Stimulated activated CD4-positive, alpha-beta T cell treated with anti-CD3 and anti-CD28 coated beads, Interleukin-4, amount 100 ng/mL, for 1 hour (primary cell): Measurements from ENCODE around the gene ANKRD65.
A peak's percentile ranks its signal among the peaks of the same experiment; 100 is the strongest.
"Not testable (repeated sequence)": the region's sequence is repeated elsewhere in the genome, so short reads cannot be mapped to it uniquely, and the experiment has no call there.

Experiments used
- DNase-seq: peaks from one replicate; pipeline ENCODE4 v3.0.0-alpha.2; 2020

The ANKRD65 gene

GRCh38 chr1:1393428-1393827 lies 27.6 kb downstream of the ANKRD65 start:
- no peak for DNase-seq

- DNase-seq, result no peak
These were observed 28.1 kb downstream of the ANKRD65 start for GRCh38 chr1:1393014-1393413.

- DNase-seq, result no peak
These were observed 29.9 kb downstream of the ANKRD65 start for GRCh38 chr1:1391225-1391624.

GRCh38 chr1:1390675-1391074 lies 30.4 kb downstream of the ANKRD65 start:
- DNase-seq, result no peak

- no peak for DNase-seq
These were observed 33.0 kb downstream of the ANKRD65 start for GRCh38 chr1:1388078-1388472.

- no peak for DNase-seq
These were observed 33.7 kb downstream of the ANKRD65 start for GRCh38 chr1:1387098-1388077.

GRCh38 chr1:1385931-1386330 lies 35.1 kb downstream of the ANKRD65 start:
- DNase-seq, result no peak

- not testable (repeated sequence) for DNase-seq
These were observed 35.7 kb downstream of the ANKRD65 start for GRCh38 chr1:1385339-1385738.

- no peak for DNase-seq
These were observed 39.8 kb downstream of the ANKRD65 start for GRCh38 chr1:1381294-1381693.

- no peak for DNase-seq
These were observed 40.2 kb downstream of the ANKRD65 start for GRCh38 chr1:1380860-1381259.

GRCh38 chr1:1377540-1378205 lies 43.4 kb downstream of the ANKRD65 start:
- DNase-seq, result no peak

GRCh38 chr1:1376551-1377226 lies 44.4 kb downstream of the ANKRD65 start:
- no peak for DNase-seq

GRCh38 chr1:1374929-1375662 lies 46.0 kb downstream of the ANKRD65 start, which contains the start of gene AURKAIP1:
TSS of gene AURKAIP1 (minus strand) at chr1:1375207. CDS start at chr1:1374756, 451 bp downstream.
- peak; percentile 91 for DNase-seq

- no peak for DNase-seq
These were observed 46.5 kb downstream of the ANKRD65 start for GRCh38 chr1:1374589-1374928.

GRCh38 chr1:1373815-1374588 lies 47.1 kb downstream of the ANKRD65 start:
- no peak for DNase-seq

GRCh38 chr1:1373051-1373814 lies 47.8 kb downstream of the ANKRD65 start:
- DNase-seq, result no peak

GRCh38 chr1:1371746-1372711 lies 49.0 kb downstream of the ANKRD65 start:
- peak; percentile 80 for DNase-seq

GRCh38 chr1:1371364-1371745 lies 49.7 kb downstream of the ANKRD65 start:
- DNase-seq, result no peak

GRCh38 chr1:1370771-1371300 lies 50.2 kb downstream of the ANKRD65 start:
- DNase-seq, result no peak

GRCh38 chr1:1370094-1370493 lies 51.0 kb downstream of the ANKRD65 start:
- not testable (repeated sequence) for DNase-seq
